ENCODE measurements around the gene MAPK4.

GRCh38 chr18:50558948-50559751 is 737 bp upstream of the MAPK4 start:
- TF ChIP-seq CTCF (IDR thresholded peaks at IDR 0.05) = no peak
- TF ChIP-seq POLR2A (IDR thresholded peaks at IDR 0.05) = no peak

Data from esophagus squamous epithelium (tissue), 4 donors.